Neuron (in vitro differentiated cells): ENCODE measurements around the gene RGMB.

Experiments
- H2AFZ ChIP-seq: one replicate; pipeline ENCODE4 v1.6.1; 2013; ENCODE audit warnings: low read depth, mild to moderate bottlenecking, inconsistent platforms, low read length, moderate library complexity
- H3K27me3 ChIP-seq: one replicate; pipeline ENCODE4 v1.6.1; 2013; ENCODE audit warnings: low read length; ENCODE audit not compliant: insufficient read depth
- H3K36me3 ChIP-seq: one replicate; pipeline ENCODE4 v1.6.1; 2013; ENCODE audit warnings: low read length; ENCODE audit not compliant: insufficient read depth
- H3K4me1 ChIP-seq: one replicate; pipeline ENCODE4 v1.6.1; 2013; ENCODE audit warnings: low read length; ENCODE audit not compliant: insufficient read depth
- H3K4me3 ChIP-seq: 2 replicates; pipeline ENCODE4 v1.5.1; 2013; ENCODE audit warnings: mild to moderate bottlenecking, low read length, moderate library complexity
- H3K9me3 ChIP-seq: one replicate; pipeline ENCODE4 v1.6.1; 2013; ENCODE audit warnings: low read length

Gene RGMB

GRCh38 chr5:98783051-98783649, 9.7 kb downstream of the RGMB start:
- Histone ChIP-seq H3K4me1 (peaks cover 76% of the 10 kb centered on the region), H2AFZ (no peak overlapping the region), H3K27me3 (no peaks in the 10 kb centered on the region), H3K4me3 (peak overlapping the region; percentile 3), H3K9me3 (no peaks in the 10 kb centered on the region), H3K36me3 (peaks cover 100% of the 10 kb centered on the region)

GRCh38 chr5:98784411-98784810, 10.9 kb downstream of the RGMB start:
- peaks cover 67% of the 10 kb centered on the region for H3K4me1 ChIP-seq
- peak overlapping the region; percentile 20 for H3K4me3 ChIP-seq

GRCh38 chr5:98785244-98785643, 11.8 kb downstream of the RGMB start:
- Histone ChIP-seq H3K36me3 (peaks cover 98% of the 10 kb centered on the region), H3K4me1 (peaks cover 63% of the 10 kb centered on the region), H3K4me3 (no peak overlapping the region), H2AFZ (no peak overlapping the region), H3K27me3 (no peaks in the 10 kb centered on the region), H3K9me3 (no peaks in the 10 kb centered on the region)

More at GRCh38 chr5:98784411-98784810, 10.9 kb downstream of the RGMB start:
- H3K27me3 ChIP-seq: no peaks in the 10 kb centered on the region
- H3K36me3 ChIP-seq: peaks cover 98% of the 10 kb centered on the region
- no peaks in the 10 kb centered on the region for H3K9me3 ChIP-seq
- H2AFZ ChIP-seq: no peak overlapping the region

- H3K4me1 ChIP-seq: peaks cover 60% of the 10 kb centered on the region
- H3K9me3 ChIP-seq: no peaks in the 10 kb centered on the region
- no peaks in the 10 kb centered on the region for H3K27me3 ChIP-seq
- peaks cover 99% of the 10 kb centered on the region for H3K36me3 ChIP-seq
- no peak overlapping the region for H2AFZ ChIP-seq
- no peak overlapping the region for H3K4me3 ChIP-seq
Observed at GRCh38 chr5:98786191-98786853, 12.9 kb downstream of the RGMB start.

- Histone ChIP-seq H3K36me3 (peaks cover 98% of the 10 kb centered on the region), H3K4me1 (peaks cover 56% of the 10 kb centered on the region), H3K9me3 (no peaks in the 10 kb centered on the region), H3K27me3 (no peaks in the 10 kb centered on the region), H2AFZ (no peak overlapping the region), H3K4me3 (no peak overlapping the region)
Observed at GRCh38 chr5:98787131-98787719, 13.8 kb downstream of the RGMB start.

GRCh38 chr5:98789029-98789428, 15.6 kb downstream of the RGMB start:
- Histone ChIP-seq H3K4me3 (no peak overlapping the region), H3K4me1 (peaks cover 48% of the 10 kb centered on the region), H2AFZ (no peak overlapping the region), H3K36me3 (peaks cover 97% of the 10 kb centered on the region), H3K27me3 (no peaks in the 10 kb centered on the region), H3K9me3 (peaks cover 7% of the 10 kb centered on the region)

- Histone ChIP-seq H3K4me3 (no peak overlapping the region), H3K27me3 (no peaks in the 10 kb centered on the region), H3K9me3 (peaks cover 8% of the 10 kb centered on the region), H2AFZ (no peak overlapping the region), H3K36me3 (peaks cover 88% of the 10 kb centered on the region), H3K4me1 (peaks cover 46% of the 10 kb centered on the region)
Observed at GRCh38 chr5:98791001-98791519, 17.6 kb downstream of the RGMB start.

GRCh38 chr5:98791898-98792580, 18.6 kb downstream of the RGMB start:
- H2AFZ ChIP-seq: no peak overlapping the region
- peaks cover 8% of the 10 kb centered on the region for H3K9me3 ChIP-seq
- H3K4me3 ChIP-seq: no peak overlapping the region
- H3K36me3 ChIP-seq: peaks cover 78% of the 10 kb centered on the region
- no peaks in the 10 kb centered on the region for H3K27me3 ChIP-seq
- peaks cover 40% of the 10 kb centered on the region for H3K4me1 ChIP-seq

GRCh38 chr5:98793223-98793622, 19.8 kb downstream of the RGMB start:
- no peak overlapping the region for H2AFZ ChIP-seq
- no peaks in the 10 kb centered on the region for H3K27me3 ChIP-seq
- peaks cover 8% of the 10 kb centered on the region for H3K9me3 ChIP-seq
- peaks cover 32% of the 10 kb centered on the region for H3K4me1 ChIP-seq
- H3K36me3 ChIP-seq: peaks cover 66% of the 10 kb centered on the region
- H3K4me3 ChIP-seq: no peak overlapping the region

GRCh38 chr5:98794001-98794400, 20.5 kb downstream of the RGMB start:
- H3K4me1 ChIP-seq: peaks cover 32% of the 10 kb centered on the region
- H3K4me3 ChIP-seq: no peak overlapping the region
- H3K27me3 ChIP-seq: no peaks in the 10 kb centered on the region
- H2AFZ ChIP-seq: no peak overlapping the region
- peaks cover 8% of the 10 kb centered on the region for H3K9me3 ChIP-seq
- peaks cover 62% of the 10 kb centered on the region for H3K36me3 ChIP-seq

- peaks cover 32% of the 10 kb centered on the region for H3K4me1 ChIP-seq
- H3K9me3 ChIP-seq: peaks cover 8% of the 10 kb centered on the region
- H3K27me3 ChIP-seq: no peaks in the 10 kb centered on the region
- no peak overlapping the region for H2AFZ ChIP-seq
- H3K36me3 ChIP-seq: peaks cover 56% of the 10 kb centered on the region
- H3K4me3 ChIP-seq: no peak overlapping the region
Observed at GRCh38 chr5:98794414-98795080, 21.1 kb downstream of the RGMB start.

GRCh38 chr5:98795243-98795642, 21.8 kb downstream of the RGMB start:
- peaks cover 8% of the 10 kb centered on the region for H3K9me3 ChIP-seq
- peaks cover 49% of the 10 kb centered on the region for H3K36me3 ChIP-seq
- no peak overlapping the region for H3K4me3 ChIP-seq

More at GRCh38 chr5:98795243-98795642, 21.8 kb downstream of the RGMB start:
- Histone ChIP-seq H3K27me3 (no peaks in the 10 kb centered on the region), H3K4me1 (peaks cover 31% of the 10 kb centered on the region), H2AFZ (no peak overlapping the region)
